Skin epidermis (tissue), 12 donors: ENCODE results near the gene MST1.
"Not testable (repeated sequence)": the region's sequence is repeated elsewhere in the genome, so short reads cannot be mapped to it uniquely, and the experiment has no call there.

Experiments used
- H3K27ac ChIP-seq, 21 experiments: fragments of 200-600 bp; sonication (generic) in 11 of 21; one replicate each; pipeline ENCODE4 v1.5.0; 2020; ENCODE audit warnings: mild to moderate bottlenecking in 3 of 21, inconsistent platforms in 2 of 21, moderate library complexity in 2 of 21
- H3K4me3 ChIP-seq, 7 experiments: fragments of 200-600 bp; sonication (generic) in 2 of 7; one replicate each; pipeline ENCODE4 v1.5.0; 2020; ENCODE audit warnings: inconsistent platforms in 2 of 7, mild to moderate bottlenecking in 2 of 7, moderate library complexity in 1 of 7

The MST1 gene

GRCh38 chr3:49703956-49704355 is 14.7 kb upstream of the MST1 start:
- H3K4me3 ChIP-seq: no peak overlapping the region
- peak overlapping the region in 2 of 21 experiments; percentile 7 to 14 for H3K27ac ChIP-seq

GRCh38 chr3:49703443-49703927 is 14.2 kb upstream of the MST1 start:
- Histone ChIP-seq H3K27ac (peak overlapping the region in 2 of 21 experiments; percentile 7 to 14), H3K4me3 (no peak overlapping the region)

DNA sequence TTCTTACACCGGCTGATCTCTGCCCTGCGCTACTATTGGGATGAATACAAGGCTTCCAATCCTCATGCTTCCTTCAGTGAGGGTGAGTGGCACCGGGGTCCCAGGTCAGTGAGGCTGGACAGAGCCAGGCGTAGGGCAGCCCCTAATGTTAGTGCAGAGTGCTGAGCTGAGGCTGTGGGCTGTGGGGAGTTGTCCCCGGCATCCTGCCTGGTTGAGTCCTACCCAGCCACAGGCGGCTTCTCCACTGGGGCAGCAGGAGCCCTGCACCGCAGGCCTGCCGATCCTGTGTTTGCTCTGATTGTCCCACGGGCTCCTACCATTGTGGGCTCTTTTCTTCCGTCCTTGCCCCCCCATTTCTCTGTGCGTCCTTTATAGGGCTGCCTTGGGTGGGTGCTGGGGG is 13.4 kb upstream of the MST1 start:
- no peak overlapping the region for H3K27ac ChIP-seq
- H3K4me3 ChIP-seq: no peak overlapping the region

DNA sequence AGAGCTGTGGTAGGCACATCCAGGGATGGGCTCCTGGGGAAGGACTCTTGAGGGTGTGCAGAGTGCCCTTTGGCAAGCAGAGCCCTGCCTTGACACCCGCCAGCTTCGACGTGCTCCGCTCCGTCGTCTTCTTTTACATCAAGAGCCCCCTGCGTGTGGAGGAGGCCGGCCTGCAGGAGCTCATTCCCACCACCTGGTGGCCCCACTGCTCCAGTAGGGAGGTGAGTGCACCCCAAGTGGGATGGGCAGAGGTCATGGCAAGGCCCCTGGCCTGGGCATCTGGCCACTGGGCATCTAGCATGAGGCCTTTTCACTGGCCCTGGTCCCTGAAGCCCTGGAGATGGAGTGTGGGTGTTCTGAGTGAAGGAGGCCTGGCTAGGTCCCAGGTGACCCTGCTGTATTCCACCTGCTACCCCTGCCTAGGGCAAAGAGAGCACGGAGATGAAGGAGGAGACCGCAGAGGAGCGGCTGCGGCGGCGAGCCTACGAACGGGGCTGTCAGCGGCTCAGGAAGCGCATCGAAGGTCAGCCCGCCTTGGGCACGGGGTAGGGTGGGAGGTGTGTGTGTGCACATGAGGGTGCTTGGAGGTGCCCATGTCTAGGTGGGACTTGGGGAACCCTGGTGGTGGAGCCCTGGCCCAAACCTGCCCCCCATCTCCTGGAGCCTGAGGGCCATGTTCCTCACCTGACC is 12.3 kb upstream of the MST1 start:
- Histone ChIP-seq H3K27ac (no peak overlapping the region), H3K4me3 (no peak overlapping the region)

DNA sequence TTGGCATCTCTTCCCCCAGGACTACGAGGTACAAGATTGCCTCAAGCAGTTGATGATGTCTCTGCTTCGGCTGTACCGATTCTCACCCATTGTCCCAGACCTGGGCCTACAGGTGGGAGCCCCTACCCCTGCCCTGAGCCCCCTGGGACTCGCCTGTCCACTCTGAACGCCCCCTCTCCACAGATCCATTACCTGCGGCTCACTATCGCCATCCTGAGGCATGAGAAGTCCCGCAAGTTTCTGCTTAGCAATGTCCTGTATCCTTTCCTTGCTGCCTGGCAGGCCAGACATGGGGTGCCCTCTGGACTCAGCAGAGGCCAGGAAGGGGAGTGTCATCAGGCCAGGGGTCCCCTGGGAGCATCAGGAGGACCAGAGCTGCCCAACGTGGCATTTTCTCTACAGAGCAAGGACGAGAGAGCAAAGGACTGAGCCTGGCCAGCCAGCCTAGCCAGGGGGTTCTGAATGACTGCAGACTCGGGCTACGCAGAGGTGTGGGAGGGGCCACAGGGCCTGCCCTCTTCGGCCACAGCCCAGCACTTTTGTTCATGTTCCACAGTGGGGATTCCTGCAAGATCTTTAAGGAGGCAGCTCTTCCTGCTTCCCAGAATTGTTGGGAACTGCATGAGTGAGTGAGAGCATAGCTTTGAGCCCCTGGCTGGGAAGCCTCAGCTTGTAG is 11.3 kb upstream of the MST1 start:
- Histone ChIP-seq H3K4me3 (no peak overlapping the region), H3K27ac (no peak overlapping the region)

GRCh38 chr3:49700014-49700413 is 10.7 kb upstream of the MST1 start:
- H3K4me3 ChIP-seq: no peak overlapping the region
- no peak overlapping the region for H3K27ac ChIP-seq

- no peak overlapping the region for H3K27ac ChIP-seq
- H3K4me3 ChIP-seq: no peak overlapping the region
Measured at GRCh38 chr3:49699281-49699979, 10.2 kb upstream of the MST1 start.

DNA sequence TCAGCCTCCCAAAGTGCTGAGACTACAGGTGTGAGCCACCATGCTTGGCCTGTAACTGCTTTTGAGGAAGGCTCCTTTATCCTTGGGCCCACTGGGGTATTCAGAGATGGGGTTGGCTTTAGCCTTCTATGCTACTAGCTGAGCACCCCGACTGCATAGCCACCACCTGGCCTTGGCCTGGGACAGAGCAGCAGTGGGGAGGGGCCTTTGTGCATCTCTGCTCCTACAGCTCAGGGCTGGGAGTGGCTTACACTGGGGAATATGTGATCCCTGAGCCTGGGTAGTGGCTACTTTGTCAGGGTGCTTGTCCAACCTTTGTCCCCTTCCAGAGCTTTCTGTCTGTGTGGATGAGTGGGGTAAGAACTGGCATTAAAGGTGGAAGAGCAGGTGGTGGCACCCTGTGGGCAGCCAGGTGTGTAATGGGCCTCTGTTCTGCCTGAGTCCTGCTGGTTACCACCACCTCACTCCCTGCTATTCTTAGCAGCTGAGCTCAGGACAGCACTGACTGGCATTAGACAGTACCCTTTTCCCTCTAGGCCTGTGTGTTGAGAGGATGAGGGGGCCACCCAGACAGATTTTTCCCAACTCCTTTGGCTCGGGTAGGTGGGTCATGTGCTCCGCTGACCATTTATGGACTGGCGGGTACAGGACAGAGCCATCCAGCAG is 6.2 kb upstream of the MST1 start:
- H3K27ac ChIP-seq, H3K4me3 ChIP-seq: not testable (repeated sequence)

DNA sequence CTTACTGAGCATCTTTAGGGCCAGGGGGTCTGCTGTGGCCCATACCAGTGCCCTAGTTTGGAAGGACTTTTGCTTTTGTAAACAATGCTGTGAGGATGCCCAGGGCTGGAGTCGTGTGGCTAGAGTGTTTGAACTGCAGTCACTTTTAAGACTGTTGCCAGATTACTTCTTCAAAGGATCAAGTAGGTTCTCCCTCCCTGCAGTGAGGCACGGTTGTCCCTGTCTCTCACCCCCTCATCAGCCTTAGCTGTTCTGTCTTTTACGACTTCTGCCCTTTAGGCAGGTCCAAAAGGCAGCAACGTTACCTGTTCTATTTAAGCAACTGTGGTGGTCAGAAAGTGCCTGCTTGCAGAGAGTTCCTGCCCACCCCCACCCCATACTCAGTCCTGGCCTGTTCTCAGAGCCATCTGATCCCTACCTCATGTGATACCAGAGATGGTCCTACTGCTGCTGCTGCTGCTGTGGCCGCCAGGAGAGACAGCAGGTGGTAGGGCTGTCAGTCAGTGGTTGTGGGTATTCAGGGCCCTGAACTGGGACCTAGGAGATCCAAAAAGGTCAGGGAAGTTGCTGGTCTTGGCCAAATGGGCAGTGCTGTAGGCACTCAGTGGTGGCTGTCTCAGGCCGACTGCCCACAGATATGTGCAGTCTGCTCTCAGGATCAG is 5.3 kb upstream of the MST1 start:
- not testable (repeated sequence) for H3K27ac ChIP-seq, H3K4me3 ChIP-seq

GRCh38 chr3:49691481-49691880 is 2.2 kb upstream of the MST1 start:
- peak overlapping the region in 1 of 21 experiments; percentile 1 for H3K27ac ChIP-seq
- not testable (repeated sequence) for H3K4me3 ChIP-seq

DNA sequence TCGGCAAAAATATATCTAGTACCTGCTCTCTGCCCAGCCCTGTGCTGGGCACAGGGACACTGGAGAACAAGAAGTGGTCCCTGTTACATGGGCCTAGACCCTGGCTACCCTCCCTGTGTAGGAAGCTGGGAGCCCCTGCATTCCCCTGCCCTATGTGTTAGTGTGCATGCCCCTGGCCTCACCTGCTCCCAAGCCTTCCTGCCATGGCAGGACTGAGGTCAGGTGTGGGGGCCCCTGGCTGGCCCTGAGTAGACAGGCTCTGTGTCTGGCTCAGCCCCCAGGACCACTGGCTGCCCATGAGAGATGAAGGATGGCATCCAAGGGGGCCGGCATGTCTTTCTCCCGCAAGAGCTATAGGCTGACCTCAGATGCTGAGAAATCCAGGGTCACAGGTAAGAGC is 1.6 kb upstream of the MST1 start:
- H3K27ac ChIP-seq: peak overlapping the region in 1 of 21 experiments; percentile 34
- H3K4me3 ChIP-seq: not testable (repeated sequence)

- H3K27ac ChIP-seq: peak overlapping the region in 20 of 21 experiments; percentile 66 to 94 (median 88)
- H3K4me3 ChIP-seq: peak overlapping the region; percentile 89 to 100 (median 98)
Measured at GRCh38 chr3:49689908-49690624, 792 bp upstream of the MST1 start.

DNA sequence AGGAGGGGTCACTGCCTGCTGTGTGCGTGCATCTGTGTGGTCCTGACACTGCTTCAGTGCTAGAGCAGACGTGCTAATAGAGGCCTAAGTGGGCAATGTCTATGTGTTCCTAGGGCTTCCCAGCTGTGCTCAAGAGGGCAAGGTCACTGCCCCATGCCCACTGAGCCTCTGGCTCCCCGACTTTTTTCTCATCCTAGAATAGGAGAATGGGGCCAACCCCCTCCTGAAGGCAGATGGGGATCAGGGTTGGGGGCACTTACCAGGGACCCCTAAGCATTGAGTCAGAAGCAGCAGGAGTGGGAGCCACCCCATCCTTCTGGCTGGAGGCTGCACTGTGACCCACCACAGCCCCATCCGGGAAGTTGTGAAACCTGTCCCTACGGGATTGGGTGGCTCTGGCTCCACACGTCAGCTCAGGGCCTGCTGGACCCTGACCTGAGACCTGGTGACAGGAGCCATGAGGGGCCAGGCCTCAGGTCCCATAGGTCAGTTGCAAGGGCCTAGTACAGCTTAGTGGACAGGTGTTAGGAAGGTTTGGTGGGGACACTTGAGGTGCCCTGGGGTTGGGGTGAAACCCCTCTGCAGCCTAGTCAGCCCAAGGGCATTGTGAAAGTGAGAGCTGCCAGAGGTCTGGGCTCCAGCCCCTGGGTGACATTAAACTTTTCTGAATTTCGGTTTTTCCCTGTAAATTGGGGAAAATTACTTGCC is 782 bp downstream of the MST1 start:
- peak overlapping the region; percentile 89 to 100 (median 98) for H3K4me3 ChIP-seq
- H3K27ac ChIP-seq: peak overlapping the region in 20 of 21 experiments; percentile 29 to 94 (median 88)

DNA sequence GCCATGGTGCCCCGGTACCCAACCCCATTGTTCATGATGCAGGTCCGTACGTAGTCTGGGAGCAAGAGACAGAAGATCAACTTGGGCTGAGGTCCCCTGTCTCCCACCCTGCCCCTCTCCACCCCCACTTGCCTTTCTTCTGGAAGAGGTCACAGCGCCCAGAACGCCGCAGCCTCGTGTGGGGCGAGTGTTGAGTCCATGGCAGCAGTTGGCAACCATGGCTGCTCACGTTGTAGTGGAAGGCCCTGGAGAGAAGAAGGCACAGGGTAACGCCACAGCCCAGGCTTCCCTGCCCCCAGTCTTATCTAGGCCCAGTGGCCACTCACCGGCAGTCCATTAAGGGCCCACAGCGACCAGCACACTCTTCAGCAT is 1.9 kb downstream of the MST1 start:
- peak overlapping the region in 3 of 7 experiments; percentile 29 to 40 (median 36) for H3K4me3 ChIP-seq
- not testable (repeated sequence) for H3K27ac ChIP-seq

GRCh38 chr3:49686769-49687423 is 2.4 kb downstream of the MST1 start:
- peak overlapping the region in 6 of 7 experiments; percentile 4 to 40 (median 32) for H3K4me3 ChIP-seq
- peak overlapping the region in 5 of 21 experiments; percentile 17 to 62 (median 35) for H3K27ac ChIP-seq

DNA sequence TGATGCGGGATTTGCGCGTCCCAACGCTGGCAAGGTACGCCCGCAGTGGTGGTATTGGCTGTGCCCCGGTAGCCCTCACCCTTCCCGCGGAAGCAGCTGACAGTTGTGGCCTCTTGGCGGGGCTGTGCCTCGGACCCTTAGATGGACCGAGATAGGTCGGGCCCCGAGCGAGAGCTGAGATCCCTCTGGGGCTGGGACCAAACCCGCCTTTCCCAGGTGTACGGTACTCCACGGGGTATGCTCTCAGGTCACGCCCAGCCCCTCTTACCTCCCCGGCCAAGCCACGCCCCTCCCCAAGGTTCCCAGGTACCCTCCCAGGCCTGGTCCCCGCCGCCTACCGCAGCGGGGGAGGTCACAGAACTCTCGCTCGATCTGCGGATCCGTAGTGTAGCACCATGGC is 2.9 kb downstream of the MST1 start:
- Histone ChIP-seq H3K27ac (peak overlapping the region in 5 of 21 experiments; percentile 17 to 62 (median 35)), H3K4me3 (peak overlapping the region in 6 of 7 experiments; percentile 4 to 40 (median 32))

- H3K27ac ChIP-seq: not testable (repeated sequence)
- peak overlapping the region in 4 of 7 experiments; percentile 29 to 40 (median 36) for H3K4me3 ChIP-seq
Measured at GRCh38 chr3:49685846-49686245, 3.4 kb downstream of the MST1 start.

- not testable (repeated sequence) for H3K27ac ChIP-seq, H3K4me3 ChIP-seq
Measured at GRCh38 chr3:49685103-49685502, 4.2 kb downstream of the MST1 start.
